ENCODE data around the gene TTLL11. TPM values are rescaled to one million over a fixed set of nuclear protein-coding genes. Genes with fewer than 3 reads are reported as not detected.
A peak's percentile ranks its signal among the peaks of the same experiment; 100 is the strongest.

Gene TTLL11
- total RNA-seq, 4 donors from 2014 or later = 7.4 to 14.7 (median 11.0) TPM

DNA sequence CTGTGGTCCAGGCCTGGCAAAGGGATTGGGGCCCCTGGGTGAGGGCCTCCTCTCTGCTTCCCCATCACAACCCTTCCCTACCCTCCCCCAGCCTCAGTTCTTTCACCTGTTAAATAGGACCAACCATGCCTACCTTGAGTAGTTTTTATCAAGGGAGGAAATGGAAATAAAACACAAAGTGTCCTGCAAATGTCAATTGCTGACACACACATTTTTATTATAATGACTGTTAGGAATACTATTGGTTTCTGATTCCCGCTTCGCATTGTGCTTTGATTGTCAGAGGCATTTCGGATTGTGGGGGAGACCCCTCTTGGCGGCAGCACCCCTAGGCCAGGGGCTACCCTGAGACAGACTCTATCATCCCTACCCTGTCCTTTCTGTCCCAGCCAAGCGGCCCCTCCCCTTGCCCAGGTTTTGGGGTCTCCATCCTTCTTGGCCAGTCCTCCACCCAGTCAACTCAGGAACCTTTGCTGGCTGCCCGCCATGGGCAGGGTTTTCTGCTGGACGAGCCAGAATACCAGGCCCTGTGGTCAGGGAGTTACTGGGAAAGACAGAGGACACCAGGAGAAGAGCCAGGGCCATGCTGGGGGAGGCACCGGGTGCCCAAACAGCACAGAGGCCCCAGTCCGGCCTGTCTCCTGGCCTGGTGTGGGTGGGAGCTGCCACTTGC, 18.4 kb upstream of the TTLL11 start:
- Histone ChIP-seq H3K36me3 (no peaks in the 10 kb centered on the region), H3K9me3 (no peaks in the 10 kb centered on the region), H3K27ac (no peak overlapping the region), H3K4me3 (no peak overlapping the region), H3K4me1 (no peaks in the 10 kb centered on the region), H3K27me3 (no peaks in the 10 kb centered on the region)
- intact Hi-C loops (cut with DNase I; ENCODE audit: low total_unique reads) = no loop called here
- no peak for DNase-seq
- TF ChIP-seq, protein P1, sequence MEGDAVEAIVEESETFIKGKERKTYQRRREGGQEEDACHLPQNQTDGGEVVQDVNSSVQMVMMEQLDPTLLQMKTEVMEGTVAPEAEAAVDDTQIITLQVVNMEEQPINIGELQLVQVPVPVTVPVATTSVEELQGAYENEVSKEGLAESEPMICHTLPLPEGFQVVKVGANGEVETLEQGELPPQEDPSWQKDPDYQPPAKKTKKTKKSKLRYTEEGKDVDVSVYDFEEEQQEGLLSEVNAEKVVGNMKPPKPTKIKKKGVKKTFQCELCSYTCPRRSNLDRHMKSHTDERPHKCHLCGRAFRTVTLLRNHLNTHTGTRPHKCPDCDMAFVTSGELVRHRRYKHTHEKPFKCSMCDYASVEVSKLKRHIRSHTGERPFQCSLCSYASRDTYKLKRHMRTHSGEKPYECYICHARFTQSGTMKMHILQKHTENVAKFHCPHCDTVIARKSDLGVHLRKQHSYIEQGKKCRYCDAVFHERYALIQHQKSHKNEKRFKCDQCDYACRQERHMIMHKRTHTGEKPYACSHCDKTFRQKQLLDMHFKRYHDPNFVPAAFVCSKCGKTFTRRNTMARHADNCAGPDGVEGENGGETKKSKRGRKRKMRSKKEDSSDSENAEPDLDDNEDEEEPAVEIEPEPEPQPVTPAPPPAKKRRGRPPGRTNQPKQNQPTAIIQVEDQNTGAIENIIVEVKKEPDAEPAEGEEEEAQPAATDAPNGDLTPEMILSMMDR (IDR thresholded peaks at IDR 0.05) = no peak
- no peak for TF ChIP-seq POLR2A (IDR thresholded peaks at IDR 0.05)

DNA sequence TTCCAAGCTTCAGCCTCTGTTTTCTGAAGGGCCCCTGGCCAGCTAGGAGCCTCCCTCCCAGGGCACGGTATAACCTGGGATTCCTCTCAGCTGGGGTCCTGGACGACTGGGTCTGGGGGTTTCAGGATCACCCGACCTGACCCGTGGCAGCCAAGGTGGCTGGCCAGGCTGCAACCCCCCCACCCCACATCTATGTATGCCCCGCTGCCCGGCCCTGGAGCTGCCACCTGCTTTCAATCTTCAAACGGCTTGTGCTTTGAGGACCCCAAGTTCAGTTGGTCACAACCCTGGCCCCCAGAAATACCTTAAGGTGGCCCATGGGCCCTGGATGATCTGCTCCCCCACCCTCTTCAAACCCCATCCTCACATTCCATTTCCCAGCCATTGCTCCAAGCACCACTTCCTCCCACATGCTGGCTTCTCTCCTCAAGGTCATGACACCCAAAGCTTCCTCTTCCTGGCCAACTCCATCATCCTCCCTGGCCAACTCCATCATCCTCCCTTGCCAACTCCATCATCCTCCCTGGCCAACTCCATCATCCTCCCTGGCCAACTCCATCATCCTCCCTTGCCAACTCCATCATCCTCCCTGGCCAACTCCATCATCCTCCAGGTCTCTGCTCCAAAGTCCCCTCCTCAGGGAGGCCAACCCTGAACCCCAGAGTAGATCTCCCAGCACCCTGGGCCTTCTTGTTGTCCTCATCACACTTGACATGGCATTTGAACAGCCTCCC, 17.2 kb upstream of the TTLL11 start:
- intact Hi-C loops (cut with DNase I; ENCODE audit: low total_unique reads) = no loop called here
- DNase-seq = no peak
- H3K4me1 ChIP-seq = no peaks in the 10 kb centered on the region
- no peaks in the 10 kb centered on the region for H3K9me3 ChIP-seq
- H3K36me3 ChIP-seq = no peaks in the 10 kb centered on the region
- no peaks in the 10 kb centered on the region for H3K27me3 ChIP-seq
- H3K4me3 ChIP-seq = no peak overlapping the region
- H3K27ac ChIP-seq = no peak overlapping the region
- TF ChIP-seq POLR2A (IDR thresholded peaks at IDR 0.05) = no peak

DNA sequence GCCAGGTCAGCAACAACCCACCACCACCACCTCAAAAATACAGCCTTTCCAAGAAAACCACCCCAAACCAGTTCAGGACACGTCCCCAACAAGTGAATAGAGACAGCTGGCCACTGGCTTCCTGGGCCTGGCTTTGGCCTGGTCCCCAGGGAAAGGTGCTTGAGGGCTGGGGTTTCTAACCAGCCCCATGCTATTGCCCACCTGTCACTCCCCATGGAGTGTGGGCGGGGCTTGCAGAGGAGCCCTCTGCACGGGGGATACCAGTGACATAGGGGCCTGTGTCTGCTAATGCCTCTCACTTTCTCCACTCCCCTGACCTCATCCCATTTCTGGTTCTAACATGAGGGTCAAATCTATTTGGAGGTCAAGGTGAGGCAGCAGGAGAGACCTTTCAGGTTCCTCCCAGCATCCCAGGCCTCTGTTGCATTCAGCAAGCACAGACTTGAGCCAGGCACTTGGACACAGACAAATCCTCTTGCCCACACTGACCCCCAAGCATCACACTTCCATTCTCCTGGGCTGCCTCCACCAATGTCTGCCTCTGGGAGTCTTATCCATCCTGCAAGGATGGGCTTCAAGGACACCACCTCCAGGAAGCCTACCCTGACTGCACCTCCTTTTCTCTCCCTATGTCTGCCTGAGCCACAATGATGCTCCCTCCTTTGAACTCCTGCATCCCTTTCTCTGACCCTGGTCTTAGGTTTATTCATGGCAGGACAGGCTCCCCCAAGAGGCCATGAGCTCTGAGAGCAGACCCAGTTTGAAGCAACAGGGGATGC, 16.1 kb upstream of the TTLL11 start:
- intact Hi-C loops (cut with DNase I; ENCODE audit: low total_unique reads) = no loop called here
- H3K27ac ChIP-seq = peak overlapping the region in 1 of 2 donors; percentile 62
- no peak for DNase-seq
- TF ChIP-seq POLR2A (IDR thresholded peaks at IDR 0.05) = no peak
- TF ChIP-seq, protein P1 (IDR thresholded peaks at IDR 0.05) = no peak
- H3K27me3 ChIP-seq = no peaks in the 10 kb centered on the region
- no peaks in the 10 kb centered on the region for H3K9me3 ChIP-seq
- H3K36me3 ChIP-seq = no peaks in the 10 kb centered on the region
- no peak overlapping the region for H3K4me3 ChIP-seq
- H3K4me1 ChIP-seq = no peaks in the 10 kb centered on the region

DNA sequence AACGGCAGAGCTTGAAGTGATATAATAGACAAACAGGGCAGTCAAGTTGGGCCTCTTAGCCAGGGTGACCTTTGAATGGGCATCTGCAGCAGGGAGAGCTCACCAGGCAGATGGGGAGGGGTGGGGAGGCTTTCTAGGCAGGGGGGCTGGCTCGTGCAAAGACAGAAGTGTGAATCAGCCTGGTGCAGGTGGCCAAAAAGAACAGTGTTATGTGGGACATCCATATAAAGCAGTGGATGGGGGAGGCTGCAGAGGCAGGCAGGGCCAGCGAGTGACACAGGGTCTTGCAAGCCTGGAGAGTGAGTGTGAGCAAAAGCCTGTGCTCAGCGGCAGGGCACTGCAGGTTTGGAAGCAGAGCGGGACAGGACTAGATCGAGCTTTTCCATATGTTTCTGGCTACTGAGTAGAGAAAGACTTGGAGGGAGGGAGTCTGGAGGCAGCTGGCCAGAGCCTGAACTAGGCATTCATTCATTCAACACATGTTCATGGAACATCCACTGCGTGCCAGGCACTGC, 14.2 kb upstream of the TTLL11 start:
- no peaks in the 10 kb centered on the region for H3K27me3 ChIP-seq
- no peak overlapping the region for H3K4me3 ChIP-seq
- peak; percentile 45 to 71 for DNase-seq
- TF ChIP-seq POLR2A (IDR thresholded peaks at IDR 0.05) = no peak
- TF ChIP-seq, protein P1 (IDR thresholded peaks at IDR 0.05) = no peak
- intact Hi-C loops (cut with DNase I; ENCODE audit: low total_unique reads) = no loop called here
- H3K9me3 ChIP-seq = no peaks in the 10 kb centered on the region
- peak overlapping the region; percentile 37 to 62 for H3K27ac ChIP-seq
- H3K4me1 ChIP-seq = no peaks in the 10 kb centered on the region
- H3K36me3 ChIP-seq = no peaks in the 10 kb centered on the region

DNA sequence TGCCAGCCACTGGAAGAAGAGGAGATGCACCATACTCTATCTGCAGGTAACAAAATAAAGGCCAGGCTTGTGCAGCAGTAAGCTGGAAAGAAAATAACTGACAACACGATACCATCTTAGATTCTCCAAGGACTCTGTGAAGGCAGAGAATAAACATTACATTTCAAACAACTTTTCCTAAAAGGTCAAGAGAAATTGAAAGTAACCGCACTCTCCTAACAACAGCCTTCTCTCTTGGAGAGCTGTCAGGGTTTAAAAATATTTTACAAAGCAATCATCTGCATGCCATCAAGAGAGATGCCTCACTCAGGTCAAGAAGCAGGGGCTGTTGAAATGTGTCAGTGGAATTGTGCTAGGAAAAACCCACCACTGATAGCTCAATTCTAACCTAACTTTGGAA, 13.5 kb upstream of the TTLL11 start:
- Histone ChIP-seq H3K4me1 (no peaks in the 10 kb centered on the region), H3K27ac (peak overlapping the region; percentile 37 to 62), H3K4me3 (no peak overlapping the region), H3K9me3 (no peaks in the 10 kb centered on the region), H3K27me3 (no peaks in the 10 kb centered on the region), H3K36me3 (no peaks in the 10 kb centered on the region)
- no peak for TF ChIP-seq POLR2A (IDR thresholded peaks at IDR 0.05)
- TF ChIP-seq, protein P1 (IDR thresholded peaks at IDR 0.05) = no peak
- DNase-seq = no peak
- intact Hi-C loops (cut with DNase I; ENCODE audit: low total_unique reads) = no loop called here

All from uterus (tissue), 4 donors.